Measurements from ENCODE around the gene CDK14. TPM values are rescaled to one million over a fixed set of nuclear protein-coding genes. Genes with fewer than 3 reads are reported as not detected.

CDK14 gene
- total and polyA plus RNA-seq, 2 donors = 8.8 to 78.5 TPM

DNA sequence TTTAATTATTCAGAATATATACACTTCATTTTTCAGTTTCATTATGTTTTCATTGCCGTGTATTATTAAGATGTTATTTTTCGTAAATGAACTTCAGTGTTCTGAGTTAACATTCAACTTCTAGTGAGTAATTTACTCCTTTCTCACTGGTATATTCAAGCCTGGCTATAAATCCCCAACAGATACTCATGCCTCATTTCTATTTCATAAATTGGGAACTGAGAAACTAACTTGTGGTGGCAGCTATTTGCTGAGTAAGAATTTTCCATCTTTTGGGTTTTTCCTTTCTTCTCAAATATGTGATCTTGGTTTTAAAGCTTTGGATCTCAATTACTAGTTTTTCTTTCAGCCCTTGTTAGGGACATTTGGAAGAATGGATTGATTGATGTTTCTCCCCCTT is 281.1 kb downstream of the CDK14 start:
- 45% methylated on average over 2 of the region's 2 CpGs for WGBS
- Histone ChIP-seq H3K4me1 (ENCODE audit: insufficient read depth) (no peaks in the 10 kb centered on the region), H3K27ac (ENCODE audit: low read depth) (no peak overlapping the region), H3K36me3 (ENCODE audit: insufficient read depth) (no peaks in the 10 kb centered on the region), H3K4me3 (ENCODE audit: low read depth, low read length) (no peak overlapping the region)
- DNase-seq (ENCODE audit: extremely low spot score) = no peak

- DNase-seq (ENCODE audit: extremely low spot score) = no peak
- Histone ChIP-seq H3K27ac (ENCODE audit: low read depth) (no peak overlapping the region), H3K4me1 (ENCODE audit: insufficient read depth) (no peaks in the 10 kb centered on the region), H3K36me3 (ENCODE audit: insufficient read depth) (no peaks in the 10 kb centered on the region), H3K4me3 (ENCODE audit: low read depth, low read length) (no peak overlapping the region)
- WGBS = 92% methylated on average over 3 of the region's 3 CpGs
Observed at GRCh38 chr7:90879924-90880323, 283.8 kb downstream of the CDK14 start.

DNA sequence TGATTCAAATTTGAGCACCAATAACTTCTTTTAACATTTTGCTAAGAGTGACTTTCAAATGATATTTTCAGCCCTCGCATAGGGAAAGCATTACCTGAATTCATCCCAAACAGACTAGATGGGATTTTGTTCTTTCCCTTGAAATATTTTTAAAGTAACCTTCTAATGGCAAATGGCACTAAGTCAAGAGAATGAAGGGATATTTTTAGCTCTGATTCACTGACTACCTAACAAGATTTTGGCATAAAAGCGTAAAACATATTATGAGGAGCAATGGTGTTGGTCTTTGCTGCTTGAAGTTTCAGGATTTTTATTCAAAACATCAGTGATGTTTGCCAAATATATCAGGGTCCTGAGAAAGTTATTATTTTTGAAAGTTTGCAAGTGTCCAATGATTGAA is 290.3 kb downstream of the CDK14 start:
- Histone ChIP-seq H3K4me3 (ENCODE audit: low read depth, low read length) (no peak overlapping the region), H3K4me1 (ENCODE audit: insufficient read depth) (no peaks in the 10 kb centered on the region), H3K36me3 (ENCODE audit: insufficient read depth) (no peaks in the 10 kb centered on the region), H3K27ac (ENCODE audit: low read depth) (no peak overlapping the region)
- WGBS = 92% methylated on average over 2 of the region's 2 CpGs
- no peak for DNase-seq (ENCODE audit: extremely low spot score)

DNA sequence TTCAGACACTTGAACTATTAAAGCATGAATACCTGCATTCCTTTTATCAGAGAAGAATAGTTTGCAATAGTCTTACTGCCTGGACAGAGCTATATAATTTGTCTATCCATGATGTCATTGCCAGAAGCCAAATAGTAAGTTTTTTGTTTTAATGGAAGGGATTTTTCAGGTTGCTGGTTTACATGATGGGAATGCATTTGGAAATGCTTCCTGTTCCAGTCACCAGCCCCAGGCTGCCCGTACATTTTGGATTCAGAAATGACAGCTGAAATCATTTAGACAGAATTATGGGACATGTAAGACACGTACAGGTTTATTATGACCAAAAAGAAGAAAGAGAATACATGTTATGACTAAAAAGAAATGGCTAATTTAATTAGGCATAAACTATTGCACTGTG is 293.1 kb downstream of the CDK14 start:
- H3K4me1 ChIP-seq (ENCODE audit: insufficient read depth) = no peaks in the 10 kb centered on the region
- DNase-seq (ENCODE audit: extremely low spot score) = no peak
- H3K4me3 ChIP-seq (ENCODE audit: low read depth, low read length) = no peak overlapping the region
- no peak overlapping the region for H3K27ac ChIP-seq (ENCODE audit: low read depth)
- 85% methylated on average over 2 of the region's 2 CpGs for WGBS
- no peaks in the 10 kb centered on the region for H3K36me3 ChIP-seq (ENCODE audit: insufficient read depth)

DNA sequence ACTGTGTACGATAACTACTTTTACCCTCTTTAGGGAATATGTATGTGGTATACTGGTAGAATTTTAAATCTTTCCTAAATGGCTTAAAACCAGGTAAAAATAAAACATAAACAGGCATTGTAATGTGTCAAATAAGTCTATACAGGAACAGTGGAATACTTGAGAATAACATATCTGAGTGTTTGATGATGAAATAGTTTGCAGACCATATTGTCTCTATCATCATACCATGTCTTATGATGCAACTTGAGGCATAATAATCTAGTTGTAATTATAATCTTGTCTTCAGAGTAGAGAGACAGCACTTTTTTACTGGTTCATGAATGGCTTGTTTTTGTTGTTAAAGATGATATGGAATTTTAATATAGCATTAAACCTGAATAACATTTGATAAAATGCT is 293.5 kb downstream of the CDK14 start:
- no peak for DNase-seq (ENCODE audit: extremely low spot score)
- no peaks in the 10 kb centered on the region for H3K36me3 ChIP-seq (ENCODE audit: insufficient read depth)
- 99% methylated on average over 1 of the region's 1 CpG for WGBS

DNA sequence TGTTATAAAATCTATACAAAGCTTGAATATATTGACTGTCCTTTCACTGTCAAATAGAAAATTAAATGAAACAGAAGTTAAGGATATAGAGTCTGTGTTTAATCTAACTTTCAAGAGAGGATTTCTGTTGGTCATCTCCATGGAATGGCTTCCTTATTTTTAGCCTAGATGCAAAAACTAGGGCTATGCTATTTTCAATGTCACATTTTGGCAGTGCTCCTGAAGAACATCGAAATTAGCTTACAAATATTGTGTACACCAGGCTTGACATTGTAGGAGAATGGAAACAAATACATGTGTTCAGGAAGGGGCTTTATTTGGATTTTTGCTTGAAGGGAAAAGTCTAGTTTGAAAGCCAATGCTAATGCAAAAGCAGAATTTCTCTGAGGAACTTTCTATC is 295.4 kb downstream of the CDK14 start:
- Histone ChIP-seq H3K36me3 (ENCODE audit: insufficient read depth) (no peaks in the 10 kb centered on the region), H3K4me1 (ENCODE audit: insufficient read depth) (no peaks in the 10 kb centered on the region), H3K4me3 (ENCODE audit: low read depth, low read length) (no peak overlapping the region), H3K27ac (ENCODE audit: low read depth) (no peak overlapping the region)
- DNase-seq (ENCODE audit: extremely low spot score) = no peak
- WGBS = 53% methylated on average over 1 of the region's 1 CpG

More for the DNA sequence above, 293.5 kb downstream of the CDK14 start:
- Histone ChIP-seq H3K4me1 (ENCODE audit: insufficient read depth) (no peaks in the 10 kb centered on the region), H3K4me3 (ENCODE audit: low read depth, low read length) (no peak overlapping the region), H3K27ac (ENCODE audit: low read depth) (no peak overlapping the region)

- H3K27ac ChIP-seq (ENCODE audit: low read depth) = no peak overlapping the region
- 95% methylated on average over 2 of the region's 2 CpGs for WGBS
- H3K4me3 ChIP-seq (ENCODE audit: low read depth, low read length) = no peak overlapping the region
- H3K36me3 ChIP-seq (ENCODE audit: insufficient read depth) = no peaks in the 10 kb centered on the region
- no peaks in the 10 kb centered on the region for H3K4me1 ChIP-seq (ENCODE audit: insufficient read depth)
- no peak for DNase-seq (ENCODE audit: extremely low spot score)
Observed at GRCh38 chr7:90892213-90892612, 296.1 kb downstream of the CDK14 start.

- 97% methylated on average over 3 of the region's 3 CpGs for WGBS
- no peaks in the 10 kb centered on the region for H3K36me3 ChIP-seq (ENCODE audit: insufficient read depth)
- no peak for DNase-seq (ENCODE audit: extremely low spot score)
- no peak overlapping the region for H3K27ac ChIP-seq (ENCODE audit: low read depth)
- H3K4me3 ChIP-seq (ENCODE audit: low read depth, low read length) = no peak overlapping the region
- no peaks in the 10 kb centered on the region for H3K4me1 ChIP-seq (ENCODE audit: insufficient read depth)
Observed at GRCh38 chr7:90894122-90894521, 298.0 kb downstream of the CDK14 start.

- no peak overlapping the region for H3K27ac ChIP-seq (ENCODE audit: low read depth)
- no peaks in the 10 kb centered on the region for H3K36me3 ChIP-seq (ENCODE audit: insufficient read depth)
- no peak for DNase-seq (ENCODE audit: extremely low spot score)
- H3K4me3 ChIP-seq (ENCODE audit: low read depth, low read length) = no peak overlapping the region
- H3K4me1 ChIP-seq (ENCODE audit: insufficient read depth) = no peaks in the 10 kb centered on the region
- WGBS = 95% methylated on average over 1 of the region's 1 CpG
Observed at GRCh38 chr7:90896458-90896857, 300.3 kb downstream of the CDK14 start.

- no peak overlapping the region for H3K4me3 ChIP-seq (ENCODE audit: low read depth, low read length)
- H3K27ac ChIP-seq (ENCODE audit: low read depth) = no peak overlapping the region
- DNase-seq (ENCODE audit: extremely low spot score) = no peak
Observed at GRCh38 chr7:90897961-90898469, 301.9 kb downstream of the CDK14 start.

DNA sequence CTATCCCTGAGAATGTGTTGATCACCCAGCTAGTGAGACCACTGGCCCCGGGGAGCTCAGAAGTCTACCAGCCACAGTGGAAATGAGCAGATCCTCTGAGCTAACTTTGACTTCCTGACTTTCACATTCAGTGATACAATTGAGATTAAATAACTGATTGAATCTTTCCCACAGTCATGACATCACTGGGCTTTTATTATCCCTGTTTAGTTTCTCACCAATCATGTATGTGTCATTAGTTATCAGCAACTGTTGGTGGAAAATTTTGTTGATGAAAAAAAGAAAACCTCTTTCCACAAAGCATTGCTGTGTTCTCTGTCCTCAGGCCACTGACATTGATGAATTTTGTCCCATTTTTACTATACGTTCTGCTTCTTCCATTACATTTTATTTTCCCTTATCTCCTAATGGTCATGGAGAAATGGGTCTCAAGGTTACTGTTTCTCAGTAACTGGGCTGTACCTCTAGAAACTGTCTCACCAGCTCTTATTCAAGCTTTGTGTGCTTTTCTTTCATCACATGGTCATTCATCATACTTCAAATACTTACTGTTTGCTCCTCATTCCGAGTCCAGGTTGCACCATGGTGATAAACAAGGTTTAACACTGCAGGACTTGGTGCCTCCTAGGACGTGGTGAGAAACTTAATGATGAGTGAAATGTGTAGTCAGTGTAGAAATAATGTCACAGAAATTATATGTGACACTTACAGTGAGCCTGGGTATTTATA is 304.7 kb downstream of the CDK14 start:
- DNase-seq (ENCODE audit: extremely low spot score) = no peak
- Histone ChIP-seq H3K4me1 (ENCODE audit: insufficient read depth) (no peaks in the 10 kb centered on the region), H3K27ac (ENCODE audit: low read depth) (no peak overlapping the region), H3K36me3 (ENCODE audit: insufficient read depth) (no peaks in the 10 kb centered on the region), H3K4me3 (ENCODE audit: low read depth, low read length) (no peak overlapping the region)
- WGBS = 83% methylated on average over 4 of the region's 4 CpGs

More at GRCh38 chr7:90897961-90898469, 301.9 kb downstream of the CDK14 start:
- H3K36me3 ChIP-seq (ENCODE audit: insufficient read depth) = no peaks in the 10 kb centered on the region
- H3K4me1 ChIP-seq (ENCODE audit: insufficient read depth) = no peaks in the 10 kb centered on the region

DNA sequence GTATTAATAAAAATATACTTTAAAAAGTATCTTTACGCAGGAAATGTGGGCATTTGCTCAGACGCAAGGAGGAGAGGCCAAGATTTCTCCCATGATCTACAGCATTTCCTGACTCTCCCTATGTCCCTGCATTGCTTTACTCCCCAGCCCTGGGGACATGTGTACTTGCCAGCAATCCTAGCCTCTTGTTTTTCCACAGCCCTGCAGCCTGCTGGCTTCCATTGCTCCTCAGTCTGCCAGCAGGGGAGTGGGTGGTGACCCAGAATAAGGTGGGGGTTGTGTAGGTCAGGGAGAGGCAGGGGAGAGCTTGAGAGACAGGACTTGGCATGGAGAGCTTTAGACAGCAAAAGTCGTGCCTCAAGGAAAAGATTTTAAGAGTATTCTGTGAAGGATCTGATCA is 307.7 kb downstream of the CDK14 start:
- Histone ChIP-seq H3K4me3 (ENCODE audit: low read depth, low read length) (no peak overlapping the region), H3K36me3 (ENCODE audit: insufficient read depth) (no peaks in the 10 kb centered on the region), H3K4me1 (ENCODE audit: insufficient read depth) (no peaks in the 10 kb centered on the region), H3K27ac (ENCODE audit: low read depth) (no peak overlapping the region)
- DNase-seq (ENCODE audit: extremely low spot score) = no peak
- 86% methylated on average over 3 of the region's 3 CpGs for WGBS

DNA sequence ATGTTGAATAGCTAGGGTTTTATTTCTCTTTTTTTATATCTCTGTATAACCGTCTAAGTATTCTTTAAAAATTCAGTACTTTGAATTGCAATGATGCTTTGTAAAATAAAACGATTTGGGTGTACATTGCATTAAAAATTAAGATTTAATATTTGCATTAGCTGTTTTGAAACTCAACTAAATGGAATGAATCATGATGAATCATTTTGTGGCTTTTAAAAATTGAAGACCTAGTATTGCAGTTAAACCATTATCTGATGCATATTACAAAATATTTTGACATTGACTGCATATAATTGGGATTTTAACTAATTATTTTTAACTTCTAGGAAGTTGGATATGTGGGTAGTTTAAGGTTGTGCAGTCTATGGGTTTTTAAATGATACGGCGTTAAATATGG is 314.0 kb downstream of the CDK14 start:
- no peaks in the 10 kb centered on the region for H3K36me3 ChIP-seq (ENCODE audit: insufficient read depth)
- H3K4me3 ChIP-seq (ENCODE audit: low read depth, low read length) = no peak overlapping the region
- 95% methylated on average over 4 of the region's 4 CpGs for WGBS
- no peak for DNase-seq (ENCODE audit: extremely low spot score)
- no peak overlapping the region for H3K27ac ChIP-seq (ENCODE audit: low read depth)
- H3K4me1 ChIP-seq (ENCODE audit: insufficient read depth) = no peaks in the 10 kb centered on the region

DNA sequence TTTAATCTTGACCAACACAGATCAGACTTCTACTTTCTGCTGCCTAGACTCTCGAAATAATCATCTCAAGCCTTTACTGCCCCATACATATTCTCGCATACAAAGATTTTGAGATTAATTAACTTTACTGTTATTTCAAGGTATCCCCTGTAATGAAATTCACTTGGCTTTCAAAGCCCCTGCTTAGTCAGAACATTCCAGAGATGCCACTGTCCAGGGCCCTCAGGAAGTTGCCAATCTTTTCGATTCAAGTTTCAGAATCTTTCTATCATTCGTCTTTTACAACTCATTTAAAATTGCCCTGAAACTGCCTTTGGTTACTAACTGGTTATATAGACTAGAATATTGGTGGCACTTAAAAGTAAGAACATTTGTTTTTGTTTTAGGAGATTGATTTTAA is 320.2 kb downstream of the CDK14 start:
- WGBS = 71% methylated on average over 4 of the region's 4 CpGs

More for the DNA sequence above, 320.2 kb downstream of the CDK14 start:
- Histone ChIP-seq H3K36me3 (ENCODE audit: insufficient read depth) (no peaks in the 10 kb centered on the region), H3K4me3 (ENCODE audit: low read depth, low read length) (no peak overlapping the region), H3K4me1 (ENCODE audit: insufficient read depth) (no peaks in the 10 kb centered on the region), H3K27ac (ENCODE audit: low read depth) (no peak overlapping the region)
- no peak for DNase-seq (ENCODE audit: extremely low spot score)
